Astrocyte (in vitro differentiated cells and primary cell): ENCODE results near the gene KRTAP4-3.
"Not testable (repeated sequence)": the region's sequence is repeated elsewhere in the genome, so short reads cannot be mapped to it uniquely, and the experiment has no call there.

Experiments
- EZH2 ChIP-seq: IDR thresholded peaks from 2 replicates; pipeline ENCODE4 v1.6.1; 2012; ENCODE audit warnings: mild to moderate bottlenecking, low read length, inconsistent platforms; ENCODE audit not compliant: insufficient read depth
- TF ChIP-seq, protein P1 (sequence below): IDR thresholded peaks from 2 replicates; pipeline ENCODE4 v1.5.1; 2011; ENCODE audit warnings: low read depth, mild to moderate bottlenecking, inconsistent platforms, low read length, moderate library complexity; ENCODE audit not compliant: insufficient read depth

DNA sequence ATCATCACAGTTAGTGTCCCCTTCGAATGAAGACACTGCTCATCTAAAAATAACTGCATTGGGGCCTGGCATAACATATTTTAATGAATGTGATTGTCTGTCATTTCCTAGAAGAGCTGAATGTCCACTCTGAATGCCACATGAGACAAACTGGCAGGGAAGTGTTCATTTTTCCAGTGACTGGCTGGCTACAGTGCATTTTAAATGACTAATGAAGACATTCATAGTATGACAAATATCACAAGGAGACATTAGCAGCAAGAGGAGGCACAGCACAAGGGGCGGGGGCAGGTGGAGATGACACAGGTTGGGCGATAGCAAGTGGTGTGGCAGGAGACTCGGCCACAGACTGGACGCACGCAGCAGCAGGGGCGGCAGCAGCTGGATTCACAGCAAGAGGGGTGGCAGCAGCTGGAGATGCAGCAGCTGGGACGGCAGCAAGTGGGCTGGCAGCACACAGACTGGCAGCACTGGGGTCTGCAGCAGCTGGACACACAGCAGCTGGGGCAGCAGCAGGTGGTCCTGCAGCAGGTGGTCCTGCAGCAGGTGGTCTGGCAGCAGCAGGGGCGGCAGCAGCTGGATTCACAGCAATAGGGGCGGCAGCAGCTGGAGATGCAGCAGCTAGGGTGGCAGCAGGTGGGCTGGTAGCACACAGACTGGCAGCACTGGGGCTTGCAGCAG, 18.9 kb downstream of the KRTAP4-3 start:
- TF ChIP-seq, protein P1, sequence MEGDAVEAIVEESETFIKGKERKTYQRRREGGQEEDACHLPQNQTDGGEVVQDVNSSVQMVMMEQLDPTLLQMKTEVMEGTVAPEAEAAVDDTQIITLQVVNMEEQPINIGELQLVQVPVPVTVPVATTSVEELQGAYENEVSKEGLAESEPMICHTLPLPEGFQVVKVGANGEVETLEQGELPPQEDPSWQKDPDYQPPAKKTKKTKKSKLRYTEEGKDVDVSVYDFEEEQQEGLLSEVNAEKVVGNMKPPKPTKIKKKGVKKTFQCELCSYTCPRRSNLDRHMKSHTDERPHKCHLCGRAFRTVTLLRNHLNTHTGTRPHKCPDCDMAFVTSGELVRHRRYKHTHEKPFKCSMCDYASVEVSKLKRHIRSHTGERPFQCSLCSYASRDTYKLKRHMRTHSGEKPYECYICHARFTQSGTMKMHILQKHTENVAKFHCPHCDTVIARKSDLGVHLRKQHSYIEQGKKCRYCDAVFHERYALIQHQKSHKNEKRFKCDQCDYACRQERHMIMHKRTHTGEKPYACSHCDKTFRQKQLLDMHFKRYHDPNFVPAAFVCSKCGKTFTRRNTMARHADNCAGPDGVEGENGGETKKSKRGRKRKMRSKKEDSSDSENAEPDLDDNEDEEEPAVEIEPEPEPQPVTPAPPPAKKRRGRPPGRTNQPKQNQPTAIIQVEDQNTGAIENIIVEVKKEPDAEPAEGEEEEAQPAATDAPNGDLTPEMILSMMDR: not testable (repeated sequence)
- TF ChIP-seq EZH2: not testable (repeated sequence)
